Measurements from ENCODE around the gene TGFB1. TPM values are rescaled to one million over a fixed set of nuclear protein-coding genes. Genes with fewer than 3 reads are reported as not detected.
"Not testable (repeated sequence)": the region's sequence is repeated elsewhere in the genome, so short reads cannot be mapped to it uniquely, and the experiment has no call there.

TGFB1 gene
- total and polyA plus RNA-seq, 7 experiments from 2014 or later = 31.4 to 322 (median 97.4) TPM

DNA sequence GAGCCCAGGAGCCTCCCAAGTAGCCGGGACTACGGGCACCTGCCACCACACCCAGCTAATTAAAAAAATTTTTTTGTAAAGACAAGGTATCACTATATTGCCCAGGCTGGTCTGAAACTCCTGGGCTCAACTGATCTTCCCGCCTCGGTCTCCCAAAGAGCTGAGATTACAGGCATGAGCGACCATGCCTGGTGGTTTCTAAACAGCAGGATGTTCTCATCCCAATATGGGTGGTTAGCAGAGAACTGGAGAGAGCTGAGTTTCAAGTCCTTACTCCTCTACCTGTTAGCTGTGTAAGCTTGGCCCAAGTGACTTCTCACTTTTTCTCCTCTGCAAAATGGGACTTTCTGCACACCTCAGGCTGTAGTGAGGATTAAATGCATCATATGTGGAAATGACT, 30.6 kb upstream of the TGFB1 start:
- Mint-ChIP-seq H3K4me1 (peaks cover 0 to 6% (median 0%) of the 10 kb centered on the region in 7 donors), H3K9me3 (no peaks in the 10 kb centered on the region), H3K36me3 (peaks cover 0 to 17% (median 4%) of the 10 kb centered on the region in 5 donors), H3K27ac (no peak overlapping the region), H3K4me3 (no peak overlapping the region), H3K27me3 (no peaks in the 10 kb centered on the region)
- no peak for ATAC-seq
- Histone ChIP-seq H3K9me3 (ENCODE audit: control insufficient read depth in 2 of 3, low read length in 3 of 3) (no peaks in the 10 kb centered on the region), H3K27ac (ENCODE audit: low read depth, low read length) (peak overlapping the region; percentile 29), H3K4me3 (ENCODE audit: low read length) (no peak overlapping the region), H3K36me3 (ENCODE audit: control insufficient read depth in 2 of 3, insufficient read depth in 3 of 3, low read length in 3 of 3) (peaks cover 0 to 52% (median 0%) of the 10 kb centered on the region in 3 experiments), H3K4me1 (ENCODE audit: control insufficient read depth in 2 of 2, insufficient read depth in 2 of 2, low read length in 2 of 2) (no peaks in the 10 kb centered on the region), H3K27me3 (ENCODE audit: control insufficient read depth in 2 of 2, insufficient read depth in 2 of 2, low read length in 2 of 2) (no peaks in the 10 kb centered on the region)
- no peak for DNase-seq
- CTCF ChIA-PET = no interaction called here
- intact Hi-C loops (cut with micrococcal nuclease) = no loop called here
- POLR2A ChIA-PET = no interaction called here

- H3K9me3 Mint-ChIP-seq; H3K4me1 ChIP-seq (ENCODE audit: control insufficient read depth in 2 of 2, insufficient read depth in 2 of 2, low read length in 2 of 2); H3K27me3 Mint-ChIP-seq; H3K4me3 Mint-ChIP-seq; H3K27ac ChIP-seq (ENCODE audit: low read depth, low read length); intact Hi-C loops (cut with micrococcal nuclease); ATAC-seq; H3K4me3 ChIP-seq (ENCODE audit: low read length); H3K27me3 ChIP-seq (ENCODE audit: control insufficient read depth in 2 of 2, insufficient read depth in 2 of 2, low read length in 2 of 2); H3K9me3 ChIP-seq (ENCODE audit: control insufficient read depth in 2 of 3, low read length in 3 of 3); DNase-seq: not testable (repeated sequence)
- ChIA-PET CTCF (interaction anchor here (0.6 kb wide), 1 partner anchor 21 kb away, joined by 3 read pairs; no protein-coding TSS in a partner anchor), POLR2A (interaction anchor here (0.6 to 0.7 kb wide), 2 partner anchors 9 to 45 kb away, joined by 3 to 6 read pairs; no protein-coding TSS in a partner anchor)
- Mint-ChIP-seq H3K27ac (peak overlapping the region in 1 of 9 donors; percentile 78), H3K4me1 (peaks cover 6 to 23% (median 17%) of the 10 kb centered on the region in 7 donors), H3K36me3 (peaks cover 0 to 14% (median 6%) of the 10 kb centered on the region in 5 donors)
- peaks cover 0 to 24% (median 0%) of the 10 kb centered on the region in 3 experiments for H3K36me3 ChIP-seq (ENCODE audit: control insufficient read depth in 2 of 3, insufficient read depth in 3 of 3, low read length in 3 of 3)
Observed at GRCh38 chr19:41381536-41381935, 27.8 kb upstream of the TGFB1 start.

- ChIA-PET CTCF (interaction anchor here (0.7 kb wide), 1 partner anchor 49 kb away, joined by 3 read pairs; the partner anchor contains the start of gene B3GNT8), POLR2A (interaction anchor here (0.9 kb wide), 1 partner anchor 14 kb away, joined by 4 read pairs; the partner anchor contains the start of gene B9D2)
- DNase-seq (no peak), ATAC-seq (peak; percentile 64)
- H3K4me1 Mint-ChIP-seq = peaks cover 10 to 24% (median 22%) of the 10 kb centered on the region in 7 donors
- H3K27ac Mint-ChIP-seq = peak overlapping the region in 6 of 9 donors; percentile 24 to 96 (median 82)
- H3K36me3 ChIP-seq (ENCODE audit: control insufficient read depth in 2 of 3, insufficient read depth in 3 of 3, low read length in 3 of 3) = peaks cover 0 to 5% (median 0%) of the 10 kb centered on the region in 3 experiments
- H3K9me3 Mint-ChIP-seq = no peaks in the 10 kb centered on the region
- H3K27me3 Mint-ChIP-seq = no peaks in the 10 kb centered on the region
- peaks cover 0 to 6% (median 3%) of the 10 kb centered on the region in 5 donors for H3K36me3 Mint-ChIP-seq
- H3K4me3 ChIP-seq (ENCODE audit: low read length) = no peak overlapping the region
- no peaks in the 10 kb centered on the region for H3K9me3 ChIP-seq (ENCODE audit: control insufficient read depth in 2 of 3, low read length in 3 of 3)
- peak overlapping the region in 3 of 10 donors; percentile 27 to 92 (median 84) for H3K4me3 Mint-ChIP-seq
- peaks cover 0 to 4% of the 10 kb centered on the region in 2 donors for H3K4me1 ChIP-seq (ENCODE audit: control insufficient read depth in 2 of 2, insufficient read depth in 2 of 2, low read length in 2 of 2)
- intact Hi-C loops (cut with micrococcal nuclease) = no loop called here
- H3K27me3 ChIP-seq (ENCODE audit: control insufficient read depth in 2 of 2, insufficient read depth in 2 of 2, low read length in 2 of 2) = no peaks in the 10 kb centered on the region
- H3K27ac ChIP-seq (ENCODE audit: low read depth, low read length) = peak overlapping the region; percentile 18
Observed at GRCh38 chr19:41377977-41378709, 24.4 kb upstream of the TGFB1 start.

DNA sequence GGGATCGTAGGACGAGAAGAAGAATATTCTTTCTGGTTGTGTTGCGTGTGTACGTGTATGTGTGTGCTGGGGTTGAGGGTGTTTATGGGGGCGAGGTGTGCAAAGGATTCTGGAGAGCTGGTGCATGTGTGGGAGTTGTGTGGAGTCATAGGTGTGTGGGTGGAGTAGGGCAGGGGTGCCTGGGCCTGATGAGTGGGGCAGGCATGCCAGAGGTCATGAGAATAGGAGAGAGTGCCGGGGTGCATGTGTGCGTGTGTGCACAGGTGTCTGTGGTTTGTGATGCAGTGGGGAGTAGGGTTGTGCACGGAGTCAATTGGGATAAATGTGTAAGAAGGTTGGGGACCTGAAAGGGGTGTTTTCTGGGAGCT, 23.3 kb upstream of the TGFB1 start:
- intact Hi-C loops (cut with micrococcal nuclease) = loop anchor here in 1 of 2 donors (1.0 kb wide), 1 partner anchor 13 kb away; the partner anchor contains the start of gene B9D2
- peak; percentile 52 for ATAC-seq
- H3K36me3 Mint-ChIP-seq = peaks cover 0 to 2% (median 0%) of the 10 kb centered on the region in 5 donors
- no peaks in the 10 kb centered on the region for H3K27me3 Mint-ChIP-seq
- Histone ChIP-seq H3K36me3 (ENCODE audit: control insufficient read depth in 2 of 3, insufficient read depth in 3 of 3, low read length in 3 of 3) (no peaks in the 10 kb centered on the region), H3K9me3 (ENCODE audit: control insufficient read depth in 2 of 3, low read length in 3 of 3) (no peaks in the 10 kb centered on the region), H3K4me1 (ENCODE audit: control insufficient read depth in 2 of 2, insufficient read depth in 2 of 2, low read length in 2 of 2) (peaks cover 0 to 4% of the 10 kb centered on the region in 2 donors), H3K27me3 (ENCODE audit: control insufficient read depth in 2 of 2, insufficient read depth in 2 of 2, low read length in 2 of 2) (no peaks in the 10 kb centered on the region), H3K27ac (ENCODE audit: low read depth, low read length) (peak overlapping the region; percentile 74), H3K4me3 (ENCODE audit: low read length) (peak overlapping the region; percentile 56)
- POLR2A ChIA-PET = interaction anchor here (1.2 to 2.0 kb wide), 3 partner anchors 13 to 76 kb away, joined by 3 to 6 read pairs (median 5); no protein-coding TSS in a partner anchor
- H3K4me1 Mint-ChIP-seq = peaks cover 12 to 24% (median 19%) of the 10 kb centered on the region in 7 donors
- peak overlapping the region; percentile 66 to 96 (median 85) for H3K27ac Mint-ChIP-seq
- CTCF ChIA-PET = no interaction called here
- H3K4me3 Mint-ChIP-seq = peak overlapping the region; percentile 69 to 94 (median 86)
- no peaks in the 10 kb centered on the region for H3K9me3 Mint-ChIP-seq
- no peak for DNase-seq

- peak within 1 kb of the TSS; percentile 56 for H3K4me3 ChIP-seq (ENCODE audit: low read length)
- POLR2A ChIA-PET = interaction anchor here (0.6 to 2.0 kb wide), 5 partner anchors 13 to 510 kb away, joined by 3 to 6 read pairs (median 4); no protein-coding TSS in a partner anchor
- peaks cover 12 to 26% (median 19%) of the 10 kb centered on the region in 7 donors for H3K4me1 Mint-ChIP-seq
- H3K4me3 Mint-ChIP-seq = peak within 1 kb of the TSS; percentile 69 to 94 (median 86)
- no peaks in the 10 kb centered on the region for H3K27me3 Mint-ChIP-seq
- peaks cover 0 to 2% (median 0%) of the 10 kb centered on the region in 5 donors for H3K36me3 Mint-ChIP-seq
- H3K9me3 ChIP-seq (ENCODE audit: control insufficient read depth in 2 of 3, low read length in 3 of 3) = no peaks in the 10 kb centered on the region
- H3K36me3 ChIP-seq (ENCODE audit: control insufficient read depth in 2 of 3, insufficient read depth in 3 of 3, low read length in 3 of 3) = no peaks in the 10 kb centered on the region
- ATAC-seq (peak; percentile 62), DNase-seq (peak in 1 of 9 donors; percentile 40)
- H3K27ac ChIP-seq (ENCODE audit: low read depth, low read length) = peak within 1 kb of the TSS; percentile 74
- no peaks in the 10 kb centered on the region for H3K9me3 Mint-ChIP-seq
- no peaks in the 10 kb centered on the region for H3K27me3 ChIP-seq (ENCODE audit: control insufficient read depth in 2 of 2, insufficient read depth in 2 of 2, low read length in 2 of 2)
- CTCF ChIA-PET = no interaction called here
- peaks cover 0 to 4% of the 10 kb centered on the region in 2 donors for H3K4me1 ChIP-seq (ENCODE audit: control insufficient read depth in 2 of 2, insufficient read depth in 2 of 2, low read length in 2 of 2)
- intact Hi-C loops (cut with micrococcal nuclease) = loop anchor here in 1 of 2 donors (1.0 kb wide), 1 partner anchor 12 kb away; the partner anchor contains the start of gene B9D2
- H3K27ac Mint-ChIP-seq = peak within 1 kb of the TSS; percentile 66 to 96 (median 86)
Observed at GRCh38 chr19:41376241-41376997, 22.7 kb upstream of the TGFB1 start, which contains the start of gene TMEM91. Gene TMEM91, plus strand, starts transcription at chr19:41376533. Its CDS starts 1,777 bp downstream, at chr19:41378310.

- H3K4me3 Mint-ChIP-seq = no peak overlapping the region
- no peaks in the 10 kb centered on the region for H3K36me3 ChIP-seq (ENCODE audit: control insufficient read depth in 2 of 3, insufficient read depth in 3 of 3, low read length in 3 of 3)
- no peaks in the 10 kb centered on the region for H3K9me3 ChIP-seq (ENCODE audit: control insufficient read depth in 2 of 3, low read length in 3 of 3)
- no peaks in the 10 kb centered on the region for H3K27me3 ChIP-seq (ENCODE audit: control insufficient read depth in 2 of 2, insufficient read depth in 2 of 2, low read length in 2 of 2)
- H3K27ac ChIP-seq (ENCODE audit: low read depth, low read length) = no peak overlapping the region
- H3K4me1 Mint-ChIP-seq = peaks cover 12 to 27% (median 19%) of the 10 kb centered on the region in 7 donors
- DNase-seq (no peak), ATAC-seq (no peak)
- H3K4me3 ChIP-seq (ENCODE audit: low read length) = no peak overlapping the region
- no peak overlapping the region for H3K27ac Mint-ChIP-seq
- H3K36me3 Mint-ChIP-seq = peaks cover 0 to 2% (median 0%) of the 10 kb centered on the region in 5 donors
- POLR2A ChIA-PET = no interaction called here
- no peaks in the 10 kb centered on the region for H3K27me3 Mint-ChIP-seq
- H3K9me3 Mint-ChIP-seq = no peaks in the 10 kb centered on the region
- CTCF ChIA-PET = interaction anchor here (0.5 kb wide), 1 partner anchor 1040 kb away, joined by 3 read pairs; no protein-coding TSS in a partner anchor
- intact Hi-C loops (cut with micrococcal nuclease) = no loop called here
- H3K4me1 ChIP-seq (ENCODE audit: control insufficient read depth in 2 of 2, insufficient read depth in 2 of 2, low read length in 2 of 2) = peaks cover 0 to 4% of the 10 kb centered on the region in 2 donors
Observed at GRCh38 chr19:41373993-41374392, 20.3 kb upstream of the TGFB1 start.
